GM18526 (cell line): ENCODE measurements around the gene F2RL1.

Source experiments
- POLR2A ChIP-seq: IDR thresholded peaks from 3 replicates; pipeline ENCODE4 v1.6.1; 2011; ENCODE audit not compliant: insufficient read length; ENCODE audit errors: extremely low read depth

The F2RL1 gene

GRCh38 chr5:76801159-76801802, 17.5 kb upstream of the F2RL1 start:
- TF ChIP-seq POLR2A = no peak

GRCh38 chr5:76801803-76802195, 17.0 kb upstream of the F2RL1 start:
- no peak for TF ChIP-seq POLR2A

GRCh38 chr5:76804266-76804665, 14.6 kb upstream of the F2RL1 start:
- no peak for TF ChIP-seq POLR2A

- TF ChIP-seq POLR2A = no peak
Observed at GRCh38 chr5:76805821-76806505, 12.9 kb upstream of the F2RL1 start.

- no peak for TF ChIP-seq POLR2A
Observed at GRCh38 chr5:76807296-76807695, 11.5 kb upstream of the F2RL1 start.

GRCh38 chr5:76808141-76808691, 10.6 kb upstream of the F2RL1 start:
- no peak for TF ChIP-seq POLR2A

GRCh38 chr5:76809141-76809540, 9.7 kb upstream of the F2RL1 start:
- TF ChIP-seq POLR2A = no peak

GRCh38 chr5:76810236-76810635, 8.6 kb upstream of the F2RL1 start:
- no peak for TF ChIP-seq POLR2A

- TF ChIP-seq POLR2A = no peak
Observed at GRCh38 chr5:76811214-76811613, 7.6 kb upstream of the F2RL1 start.

GRCh38 chr5:76813982-76814562, 4.8 kb upstream of the F2RL1 start:
- TF ChIP-seq POLR2A = no peak

GRCh38 chr5:76816110-76816831, 2.6 kb upstream of the F2RL1 start:
- TF ChIP-seq POLR2A = no peak

GRCh38 chr5:76819851-76820525, 1.2 kb downstream of the F2RL1 start:
- TF ChIP-seq POLR2A = no peak

GRCh38 chr5:76820526-76820890, 1.7 kb downstream of the F2RL1 start:
- TF ChIP-seq POLR2A = no peak

GRCh38 chr5:76821136-76821535, 2.3 kb downstream of the F2RL1 start:
- no peak for TF ChIP-seq POLR2A

- TF ChIP-seq POLR2A = no peak
Observed at GRCh38 chr5:76831110-76831452, 12.3 kb downstream of the F2RL1 start.

- no peak for TF ChIP-seq POLR2A
Observed at GRCh38 chr5:76836181-76836580, 17.4 kb downstream of the F2RL1 start.

GRCh38 chr5:76836585-76836984, 17.8 kb downstream of the F2RL1 start:
- TF ChIP-seq POLR2A = no peak
